Measurements from ENCODE around the gene SYT2.

GRCh38 chr1:202624088-202624780, 86.0 kb downstream of the SYT2 start:
- TF ChIP-seq, protein P1, sequence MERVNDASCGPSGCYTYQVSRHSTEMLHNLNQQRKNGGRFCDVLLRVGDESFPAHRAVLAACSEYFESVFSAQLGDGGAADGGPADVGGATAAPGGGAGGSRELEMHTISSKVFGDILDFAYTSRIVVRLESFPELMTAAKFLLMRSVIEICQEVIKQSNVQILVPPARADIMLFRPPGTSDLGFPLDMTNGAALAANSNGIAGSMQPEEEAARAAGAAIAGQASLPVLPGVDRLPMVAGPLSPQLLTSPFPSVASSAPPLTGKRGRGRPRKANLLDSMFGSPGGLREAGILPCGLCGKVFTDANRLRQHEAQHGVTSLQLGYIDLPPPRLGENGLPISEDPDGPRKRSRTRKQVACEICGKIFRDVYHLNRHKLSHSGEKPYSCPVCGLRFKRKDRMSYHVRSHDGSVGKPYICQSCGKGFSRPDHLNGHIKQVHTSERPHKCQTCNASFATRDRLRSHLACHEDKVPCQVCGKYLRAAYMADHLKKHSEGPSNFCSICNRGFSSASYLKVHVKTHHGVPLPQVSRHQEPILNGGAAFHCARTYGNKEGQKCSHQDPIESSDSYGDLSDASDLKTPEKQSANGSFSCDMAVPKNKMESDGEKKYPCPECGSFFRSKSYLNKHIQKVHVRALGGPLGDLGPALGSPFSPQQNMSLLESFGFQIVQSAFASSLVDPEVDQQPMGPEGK (CRISPR knock-in tag; IDR thresholded peaks at IDR 0.05; ENCODE audit: borderline replicate concordance) = no peak
- no peak for TF ChIP-seq ZFP30 (CRISPR knock-in tag; IDR thresholded peaks at IDR 0.05)
- TF ChIP-seq ARNTL (CRISPR knock-in tag; IDR thresholded peaks at IDR 0.05; ENCODE audit: borderline replicate concordance, low read depth) = no peak

Data from SK-N-SH treated with all-trans-retinoic acid at 6 μM for 48 hours (cell line).